Activated CD4-positive, alpha-beta T cell treated with anti-CD3 and anti-CD28 coated beads for 4 hours (primary cell): ENCODE data around the gene PTN.
"Not testable (repeated sequence)": the region's sequence is repeated elsewhere in the genome, so short reads cannot be mapped to it uniquely, and the experiment has no call there.

Experiments
- DNase-seq, 2 donors: peaks; one replicate each; pipeline ENCODE4 v3.0.0-alpha.2; 2020

PTN gene

DNA sequence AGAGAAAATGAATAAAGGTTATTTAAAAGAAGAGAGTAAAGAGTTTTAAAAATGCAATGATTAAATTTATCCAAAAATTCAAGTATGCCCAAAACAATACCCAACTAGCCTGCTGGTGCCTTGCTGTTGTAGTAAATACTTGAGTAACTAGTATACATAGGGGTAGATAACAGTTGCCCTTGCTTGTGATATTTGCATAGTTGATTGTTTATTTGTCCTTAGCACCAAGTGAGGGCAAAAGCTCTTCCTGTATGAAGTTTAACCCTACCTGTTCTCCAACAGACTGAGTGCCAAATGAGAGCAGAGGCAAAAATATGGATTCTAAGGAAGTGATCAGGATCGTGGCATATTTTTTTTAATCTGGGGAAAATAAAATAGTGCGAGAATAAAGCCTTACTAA is 85.0 kb downstream of the PTN start:
- no peak for DNase-seq

DNA sequence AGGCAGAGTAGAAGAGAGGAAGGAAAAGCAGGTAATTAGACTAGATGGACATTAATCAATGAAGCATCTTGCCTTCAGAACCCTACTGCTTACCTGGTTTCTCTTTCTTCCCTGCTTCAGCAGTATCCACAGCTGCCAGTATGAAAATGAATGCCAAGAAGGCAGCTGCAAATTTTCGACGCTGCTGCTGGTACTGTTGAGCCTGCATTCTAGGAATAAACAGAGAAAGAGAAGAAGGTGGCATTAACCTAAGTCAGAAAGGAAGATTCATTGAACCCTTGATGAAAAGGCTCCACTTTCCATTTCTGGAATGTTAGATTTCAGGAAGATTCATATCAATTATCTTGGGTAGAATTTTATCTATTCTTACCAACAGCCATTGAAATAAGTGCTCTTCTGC is 88.8 kb downstream of the PTN start:
- no peak for DNase-seq

DNA sequence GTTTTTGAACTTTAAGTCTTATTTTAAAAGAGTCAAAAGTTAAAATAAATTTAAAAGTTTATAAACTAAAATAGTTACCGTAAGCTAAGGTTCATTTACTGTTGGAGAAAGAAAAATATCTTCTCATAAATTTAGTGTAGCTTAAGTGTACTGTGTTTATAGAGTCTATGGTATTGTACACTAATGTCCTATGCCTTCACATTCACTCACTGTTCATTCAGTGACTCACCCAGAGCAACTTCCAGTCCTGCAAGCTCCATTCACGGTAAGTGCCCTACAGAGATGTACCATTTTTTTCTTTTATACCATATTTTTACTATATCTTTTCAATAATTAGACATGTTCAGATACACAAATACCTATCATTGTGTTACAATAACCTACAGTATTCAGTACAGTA is 97.6 kb downstream of the PTN start:
- DNase-seq, result no peak

DNA sequence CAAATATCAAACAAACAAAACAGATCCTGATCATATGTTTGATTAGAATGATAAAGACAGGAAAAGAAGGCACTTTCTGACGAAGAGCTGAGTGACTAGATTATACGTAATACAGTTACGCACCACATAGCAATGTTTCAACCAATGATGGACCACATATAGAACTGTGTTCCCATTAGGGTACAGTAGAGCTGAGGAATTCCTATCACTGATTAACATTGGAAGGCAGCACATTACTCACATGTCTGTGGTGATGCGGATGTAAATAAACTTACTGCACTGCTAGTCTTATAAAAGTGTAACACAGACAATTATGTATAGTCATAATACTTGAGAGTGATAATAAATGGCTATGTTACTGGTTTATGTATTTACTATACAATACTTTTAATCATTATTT is 98.3 kb downstream of the PTN start:
- no peak for DNase-seq

DNA sequence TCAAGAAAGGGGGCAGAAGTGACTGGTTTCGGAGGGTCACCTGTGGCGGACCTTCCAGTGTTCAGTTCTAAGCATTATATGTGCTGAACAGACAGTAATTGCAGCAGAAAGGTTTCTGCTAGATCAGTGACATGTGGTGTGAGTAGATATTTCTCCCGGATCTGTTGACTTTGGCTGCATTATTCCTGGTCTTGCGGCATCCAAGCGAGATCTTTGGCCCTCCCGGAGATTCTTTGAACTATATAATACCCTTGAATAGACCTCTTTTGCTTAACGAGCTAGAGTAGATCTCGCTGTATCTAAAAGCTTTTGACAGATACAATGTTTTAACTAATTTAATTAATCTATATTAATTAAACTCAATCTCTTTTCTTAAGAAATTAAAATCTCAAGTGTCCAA is 99.8 kb downstream of the PTN start:
- no peak for DNase-seq

DNA sequence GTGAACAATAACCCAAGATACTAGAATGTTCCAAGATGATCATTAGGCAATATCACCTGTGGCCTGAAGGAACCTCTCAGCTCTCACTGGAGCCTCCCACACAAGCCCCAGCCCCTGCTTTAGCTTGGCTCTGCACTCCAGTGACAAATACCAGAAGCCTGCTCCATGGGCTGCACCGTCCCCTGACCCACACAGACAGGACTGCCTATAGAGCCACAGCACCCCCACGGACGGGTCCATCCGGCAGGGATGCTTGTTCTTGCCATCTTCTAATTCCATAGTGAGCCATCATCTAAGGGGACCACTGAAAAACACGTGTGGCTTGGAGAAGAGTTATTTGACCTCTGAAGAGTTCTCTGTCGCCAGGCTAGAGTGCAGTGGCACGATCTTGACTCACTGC is 100.9 kb downstream of the PTN start:
- DNase-seq, result no peak

DNA sequence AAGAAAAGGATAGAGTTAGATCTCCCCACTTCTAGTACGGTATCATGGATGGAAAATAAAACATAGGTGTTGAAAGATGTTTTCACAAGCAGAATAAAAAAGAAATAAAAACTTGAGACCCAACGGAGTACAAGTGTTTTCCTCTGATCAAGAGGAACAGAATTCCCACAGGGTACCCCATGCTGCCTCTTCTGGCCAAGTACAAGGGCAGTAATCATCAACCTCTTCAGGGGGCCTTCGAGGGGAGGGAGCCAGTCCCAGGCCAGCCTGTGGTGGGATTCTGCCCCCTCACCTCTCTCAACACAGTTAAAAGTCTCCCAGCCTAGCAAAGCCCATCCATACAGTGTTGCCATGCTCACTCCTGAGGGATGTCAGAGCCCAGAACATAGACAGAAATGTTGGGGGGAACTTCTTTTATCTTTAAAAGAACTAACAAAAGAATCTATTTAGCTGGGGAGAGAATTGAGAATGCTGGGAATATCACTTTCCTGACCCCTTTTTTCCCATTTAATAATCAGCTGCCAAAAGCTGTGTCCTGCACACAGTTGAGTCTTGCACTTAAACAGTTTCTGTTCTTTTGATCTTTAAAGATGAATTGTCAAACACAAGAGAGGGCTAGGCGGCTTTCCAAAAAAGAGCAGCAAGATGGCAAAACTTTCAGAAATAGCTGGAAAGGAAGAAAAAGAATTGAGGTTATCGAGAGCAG is 101.7 kb downstream of the PTN start:
- DNase-seq, result no peak

DNA sequence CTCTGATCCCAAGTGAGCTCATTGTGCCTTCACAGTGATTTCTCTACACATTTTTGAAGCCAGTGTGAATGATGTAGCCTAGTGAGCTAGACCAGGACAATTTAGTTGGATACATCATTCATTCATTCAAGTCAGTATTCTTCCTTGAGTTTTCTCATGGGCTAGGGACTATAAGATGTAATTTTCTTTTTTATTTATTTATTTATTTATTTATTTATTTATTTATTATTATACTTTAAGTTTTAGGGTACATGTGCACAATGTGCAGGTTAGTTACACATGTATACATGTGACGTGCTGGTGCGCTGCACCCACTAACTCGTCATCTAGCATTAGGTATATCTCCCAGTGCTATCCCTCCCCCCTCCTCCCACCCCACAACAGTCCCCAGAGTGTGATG is 104.3 kb downstream of the PTN start:
- DNase-seq, result not testable (repeated sequence)

DNA sequence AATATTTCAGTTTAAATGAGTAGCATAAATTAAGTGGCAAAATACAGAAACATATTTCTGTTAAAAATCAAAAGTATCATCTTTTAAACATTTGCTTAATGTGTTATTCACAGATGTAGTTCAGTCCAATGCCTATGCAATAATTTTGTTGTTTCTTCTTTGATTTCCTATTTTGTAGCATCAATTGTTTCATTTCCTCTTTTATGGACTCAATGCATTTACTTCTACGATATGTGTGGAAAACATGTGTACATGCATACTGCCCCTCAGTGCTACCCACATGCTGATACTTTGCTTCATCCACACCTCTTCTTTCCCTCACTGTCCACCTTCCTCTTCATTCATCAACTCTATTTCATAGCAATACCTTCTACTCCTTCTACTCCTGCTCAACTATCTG is 108.1 kb downstream of the PTN start:
- DNase-seq, result no peak

DNA sequence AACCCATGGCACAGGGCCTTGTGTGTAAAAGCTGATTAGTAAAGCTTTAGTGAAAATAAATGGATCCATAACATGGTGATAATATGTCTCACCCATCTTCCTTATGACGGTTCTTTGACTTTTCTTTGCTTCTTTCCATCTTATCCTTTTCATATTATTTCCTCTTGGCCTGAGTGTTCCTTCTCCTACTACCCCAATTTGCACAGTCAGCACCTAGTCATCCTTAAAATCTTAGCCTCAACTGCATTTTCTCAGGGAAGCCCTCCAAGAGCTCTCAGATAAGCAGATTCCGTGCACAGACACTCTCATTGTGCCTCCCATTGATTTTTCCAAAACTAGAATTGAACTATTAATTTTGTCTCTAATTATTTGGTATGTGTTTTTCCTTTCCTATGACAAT is 112.4 kb downstream of the PTN start:
- no peak for DNase-seq

DNA sequence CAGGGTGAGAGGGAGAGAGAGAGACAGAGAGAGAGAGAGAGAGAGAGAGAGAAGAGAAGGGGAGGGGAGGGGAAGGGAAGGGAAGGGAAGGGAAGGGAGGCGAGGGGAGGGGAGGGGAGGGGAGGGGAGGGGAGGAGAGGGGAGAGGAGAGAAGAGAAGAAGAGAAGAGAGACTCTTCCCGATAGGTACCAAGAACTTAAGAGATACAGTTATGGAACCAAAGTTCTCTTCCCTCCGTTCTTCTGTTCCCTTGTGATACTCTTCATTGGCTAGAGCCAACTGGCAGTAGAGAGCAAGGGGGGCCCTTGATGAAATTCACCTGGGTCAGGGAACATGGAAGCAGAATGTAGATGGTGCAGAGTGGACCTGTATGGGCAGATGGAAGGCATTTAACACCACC is 122.1 kb downstream of the PTN start:
- DNase-seq, result no peak

DNA sequence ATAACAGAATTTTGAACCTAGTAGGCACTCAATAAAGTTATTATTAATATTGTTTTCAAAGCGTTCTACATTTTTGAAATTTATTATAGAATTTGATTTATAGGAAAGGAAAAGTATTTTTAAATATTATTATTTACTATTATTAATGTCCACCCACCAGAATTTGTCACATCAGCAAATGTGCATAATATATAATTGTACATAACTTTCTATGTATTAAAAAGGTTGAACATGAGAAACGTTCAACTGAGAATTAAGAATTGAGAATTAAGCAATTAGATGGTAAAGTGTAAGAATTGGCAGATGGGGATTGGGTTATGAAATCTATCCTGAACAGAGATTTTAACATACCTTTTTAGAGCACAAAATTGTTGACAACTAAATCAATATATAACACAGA is 129.8 kb downstream of the PTN start:
- DNase-seq, result no peak

DNA sequence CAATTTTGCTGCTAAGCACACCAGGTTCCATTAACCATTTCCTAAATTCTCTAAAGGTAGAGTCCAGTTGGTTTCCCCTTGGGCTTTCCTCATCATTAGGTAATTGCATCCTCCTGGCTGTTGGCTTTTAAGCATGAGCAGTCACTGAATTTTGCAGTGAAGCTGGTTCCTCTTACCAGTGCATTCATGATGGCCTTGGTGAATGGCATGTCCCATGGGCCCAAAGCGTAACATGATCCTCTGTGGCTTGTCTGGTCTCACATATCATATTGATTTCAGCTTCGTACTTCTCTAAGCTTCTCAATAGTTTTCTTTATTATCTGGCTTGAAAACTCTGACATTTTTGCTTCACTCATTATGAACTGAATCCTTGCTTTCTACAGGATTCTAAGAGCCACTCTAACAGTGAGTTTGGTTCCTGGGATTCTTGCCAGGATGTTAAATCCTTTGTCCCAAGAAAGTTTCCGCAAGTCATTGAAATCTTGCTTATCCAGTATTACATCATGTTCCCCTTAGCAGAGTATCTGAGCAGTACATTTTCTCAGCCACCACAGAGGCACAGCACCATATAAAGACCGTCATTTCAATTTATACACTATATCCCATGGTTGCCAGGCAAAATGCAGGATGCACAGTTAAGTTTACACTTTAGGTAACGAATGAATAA is 134.2 kb downstream of the PTN start:
- no peak for DNase-seq

DNA sequence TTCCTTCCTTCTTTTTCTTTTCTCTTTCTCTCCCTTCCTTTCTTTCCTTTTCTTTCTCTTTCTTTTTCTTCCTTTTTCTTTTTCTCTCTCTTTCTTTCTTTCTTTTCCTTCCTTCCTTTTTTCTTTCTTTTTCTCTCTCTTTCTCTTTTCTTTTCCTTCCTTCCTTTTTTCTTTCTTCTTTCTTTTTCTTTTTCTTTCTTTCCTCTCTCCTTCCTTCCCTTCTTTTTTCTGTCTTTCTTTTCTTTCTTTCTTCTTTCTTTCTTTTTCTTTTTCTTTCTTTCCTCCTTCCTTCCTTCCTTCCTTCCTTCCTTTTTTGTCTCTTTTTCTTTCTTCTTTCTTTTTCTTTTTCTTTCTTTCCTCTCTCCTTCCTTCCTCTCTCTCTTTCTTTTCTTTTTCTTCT is 136.8 kb downstream of the PTN start:
- no peak for DNase-seq

DNA sequence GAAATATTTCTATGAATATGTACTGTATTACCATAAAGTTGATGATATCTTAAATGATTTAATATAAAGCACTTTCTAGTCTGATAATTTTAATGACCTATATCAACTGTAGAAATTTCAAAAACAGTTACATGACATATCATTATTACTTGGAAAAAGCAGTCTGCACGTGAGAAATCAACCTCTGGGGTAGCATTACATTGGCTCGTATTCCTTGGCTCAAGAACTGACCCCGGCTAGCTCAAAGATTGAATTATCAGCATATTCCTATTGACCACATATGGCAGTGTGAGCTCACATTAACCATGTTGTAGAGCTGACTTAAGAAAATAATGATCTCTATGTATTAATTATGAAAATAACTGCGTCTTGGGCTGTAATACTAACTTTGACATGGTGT is 139.3 kb downstream of the PTN start:
- no peak for DNase-seq

DNA sequence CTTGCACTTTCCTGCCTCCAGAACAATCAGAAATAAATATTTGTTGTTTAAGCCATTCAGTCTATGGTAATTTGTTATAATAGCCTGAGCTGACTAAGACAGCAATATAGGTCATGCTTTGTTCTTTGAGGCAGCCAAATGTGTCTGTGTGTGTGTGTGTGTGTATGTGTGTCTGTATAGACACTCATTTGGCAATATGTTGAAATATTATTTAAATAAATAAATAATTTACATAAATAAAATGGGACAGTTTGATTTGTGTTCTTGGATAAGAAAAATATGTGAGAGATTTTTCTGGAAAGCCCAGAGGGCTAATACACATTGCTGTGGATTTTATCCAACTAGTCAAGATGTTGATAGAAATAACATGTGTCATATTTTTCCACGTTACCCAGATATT is 140.2 kb downstream of the PTN start:
- no peak for DNase-seq

DNA sequence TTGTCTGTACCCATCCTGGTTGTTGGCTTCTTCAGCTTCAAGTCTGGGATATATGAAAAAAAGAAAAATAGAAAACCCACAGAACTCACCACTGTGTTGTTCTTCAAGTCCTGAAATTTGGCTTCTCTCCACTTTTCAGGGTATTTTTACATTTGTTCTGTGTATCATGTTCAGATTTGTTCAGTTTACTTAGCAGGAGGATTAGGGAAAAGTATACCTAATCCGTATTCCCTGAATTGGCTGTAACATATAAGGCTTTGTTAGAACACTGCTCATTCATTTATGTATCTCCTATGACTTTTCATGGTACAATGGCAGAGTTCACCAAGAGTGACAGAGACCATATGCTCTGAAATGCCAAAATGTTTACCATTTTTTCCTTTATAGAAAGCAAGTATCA is 146.9 kb downstream of the PTN start:
- no peak for DNase-seq

DNA sequence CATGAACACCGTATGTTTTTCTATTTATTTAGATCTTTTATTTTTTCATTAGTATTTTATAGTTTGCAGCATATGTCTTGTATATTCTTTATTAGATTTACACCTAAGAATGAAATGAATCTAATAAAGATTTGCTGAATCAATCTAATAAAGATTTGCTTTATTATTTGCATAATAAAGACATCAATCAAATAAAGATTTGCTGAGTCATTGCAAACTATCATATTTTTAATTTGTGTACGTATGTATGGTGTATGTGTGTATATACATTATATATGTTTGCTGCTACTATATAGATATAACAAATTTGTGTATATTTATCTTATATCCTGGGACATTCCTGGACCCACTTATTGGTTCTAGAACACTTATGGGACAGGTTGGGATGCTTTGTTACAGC is 147.5 kb downstream of the PTN start:
- DNase-seq, result no peak

DNA sequence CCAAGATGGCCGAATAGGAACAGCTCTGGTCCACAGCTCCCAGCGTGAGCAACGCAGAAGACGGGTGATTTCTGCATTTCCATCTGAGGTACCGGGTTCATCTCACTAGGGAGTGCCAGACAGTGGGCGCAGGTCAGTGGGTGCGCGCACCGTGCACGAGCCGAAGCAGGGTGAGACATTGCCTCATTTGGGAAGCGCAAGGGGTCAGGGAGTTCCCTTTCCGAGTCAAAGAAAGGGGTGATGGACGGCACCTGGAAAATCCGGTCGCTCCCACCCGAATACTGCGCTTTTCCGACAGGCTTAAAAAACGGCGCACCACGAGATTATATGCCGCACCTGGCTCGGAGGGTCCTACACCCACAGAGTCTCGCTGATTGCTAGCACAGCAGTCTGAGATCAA is 161.9 kb downstream of the PTN start:
- not testable (repeated sequence) for DNase-seq
